Ascending aorta (tissue), 2 donors: ENCODE data around the gene VPS51. TPM values are rescaled to one million over a fixed set of nuclear protein-coding genes. Genes with fewer than 3 reads are reported as not detected.
A peak's percentile ranks its signal among the peaks of the same experiment; 100 is the strongest.

ENCODE experiments used
- DNase-seq, 2 donors: peaks; one replicate each; pipeline ENCODE4 v3.0.0-alpha.2; 2019; ENCODE audit warnings: low spot score in 2 of 2
- H3K27ac ChIP-seq, 2 donors: fragments of 200-600 bp; sonication (generic); one replicate each; pipeline ENCODE4 v1.5.1; 2016 to 2017; ENCODE audit warnings: mild to moderate bottlenecking in 1 of 2
- H3K27me3 ChIP-seq: fragments of 200-600 bp; sonication (generic); one replicate; pipeline ENCODE4 v1.5.1; 2017
- H3K36me3 ChIP-seq, 2 donors: fragments of 200-600 bp; sonication (generic); one replicate each; pipeline ENCODE4 v1.5.1; 2016
- H3K4me1 ChIP-seq, 2 donors: fragments of 200-600 bp; sonication (generic); one replicate each; pipeline ENCODE4 v1.5.1; 2016 to 2017; ENCODE audit warnings: mild to moderate bottlenecking in 1 of 2
- H3K4me3 ChIP-seq, 2 donors: fragments of 200-600 bp; sonication (generic); one replicate each; pipeline ENCODE4 v1.5.1; 2016 to 2017; ENCODE audit warnings: mild to moderate bottlenecking in 1 of 2
- H3K9me3 ChIP-seq, 2 donors: fragments of 200-600 bp; sonication (generic); one replicate each; pipeline ENCODE4 v1.5.1; 2016
- intact Hi-C: fragments of 100-400 bp; cut with DNase I; formaldehyde crosslinking; loops from one replicate; pipeline ENCODE4 v1.15.1; 2023
- total RNA-seq: library from RNA; depleted of rRNA; stranded (reverse); fragments of >200 nt; gene quantifications from one replicate; pipeline ENCODE4 v1.1.0, GENCODE V29; 2016
- TF ChIP-seq, protein P1 (sequence below), 3 experiments: fragments of 200-600 bp in 2 of 3; fragments of 450-650 bp in 1 of 3; sonication (generic) in 2 of 3; IDR thresholded peaks; one replicate each; pipeline ENCODE4 v1.5.1; 2016 to 2019; ENCODE audit warnings: antibody characterized with exemption in 3 of 3, mild to moderate bottlenecking in 1 of 3, moderate library complexity in 1 of 3

VPS51 gene
- total RNA-seq, 1 donor from 2014 or later, result 226 TPM

DNA sequence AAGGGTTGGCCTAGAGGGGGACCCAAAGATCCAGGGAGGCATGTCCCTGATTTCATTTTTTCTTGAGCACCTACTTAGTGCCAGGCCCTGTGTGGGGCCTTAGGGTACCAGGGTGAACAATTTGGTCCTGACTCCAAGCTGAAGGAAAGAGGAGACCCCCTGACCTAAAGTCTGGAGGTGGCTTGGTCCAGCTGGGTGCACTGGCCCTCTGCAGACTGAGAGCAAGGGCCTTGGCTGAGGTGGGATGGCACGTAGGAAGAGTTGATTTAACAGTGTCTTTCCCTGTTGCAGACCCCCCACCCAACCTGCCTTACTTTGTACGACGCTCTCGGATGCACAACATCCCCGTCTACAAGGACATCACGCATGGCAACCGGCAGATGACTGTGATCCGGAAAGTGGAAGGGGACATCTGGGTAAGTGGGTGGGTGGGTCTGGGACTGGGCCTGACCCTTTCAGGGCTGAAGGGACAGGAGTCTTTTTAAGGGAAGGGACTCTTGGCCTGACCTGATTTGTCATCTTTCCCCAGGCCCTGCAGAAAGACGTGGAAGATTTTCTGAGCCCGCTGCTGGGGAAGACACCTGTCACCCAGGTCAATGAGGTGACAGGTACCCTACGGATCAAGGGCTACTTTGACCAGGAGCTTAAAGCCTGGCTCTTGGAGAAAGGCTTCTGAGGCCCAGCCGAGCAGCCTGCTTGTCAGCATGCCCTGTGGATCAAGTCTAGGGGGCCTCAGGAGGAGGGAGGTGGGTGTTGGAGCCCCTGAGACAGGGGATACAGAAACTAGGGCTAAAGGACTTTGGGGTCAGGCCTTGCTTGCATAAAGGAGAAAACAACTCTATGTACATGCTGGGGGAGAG, 29.4 kb downstream of the VPS51 start:
- Histone ChIP-seq H3K27ac (no peak overlapping the region), H3K27me3 (no peaks in the 10 kb centered on the region), H3K4me3 (no peak overlapping the region), H3K36me3 (peaks cover 61 to 68% of the 10 kb centered on the region in 2 donors), H3K9me3 (no peaks in the 10 kb centered on the region), H3K4me1 (peaks cover 15% of the 10 kb centered on the region in 2 donors)
- DNase-seq, result no peak
- intact Hi-C loops, result no loop called here
- TF ChIP-seq, protein P1, sequence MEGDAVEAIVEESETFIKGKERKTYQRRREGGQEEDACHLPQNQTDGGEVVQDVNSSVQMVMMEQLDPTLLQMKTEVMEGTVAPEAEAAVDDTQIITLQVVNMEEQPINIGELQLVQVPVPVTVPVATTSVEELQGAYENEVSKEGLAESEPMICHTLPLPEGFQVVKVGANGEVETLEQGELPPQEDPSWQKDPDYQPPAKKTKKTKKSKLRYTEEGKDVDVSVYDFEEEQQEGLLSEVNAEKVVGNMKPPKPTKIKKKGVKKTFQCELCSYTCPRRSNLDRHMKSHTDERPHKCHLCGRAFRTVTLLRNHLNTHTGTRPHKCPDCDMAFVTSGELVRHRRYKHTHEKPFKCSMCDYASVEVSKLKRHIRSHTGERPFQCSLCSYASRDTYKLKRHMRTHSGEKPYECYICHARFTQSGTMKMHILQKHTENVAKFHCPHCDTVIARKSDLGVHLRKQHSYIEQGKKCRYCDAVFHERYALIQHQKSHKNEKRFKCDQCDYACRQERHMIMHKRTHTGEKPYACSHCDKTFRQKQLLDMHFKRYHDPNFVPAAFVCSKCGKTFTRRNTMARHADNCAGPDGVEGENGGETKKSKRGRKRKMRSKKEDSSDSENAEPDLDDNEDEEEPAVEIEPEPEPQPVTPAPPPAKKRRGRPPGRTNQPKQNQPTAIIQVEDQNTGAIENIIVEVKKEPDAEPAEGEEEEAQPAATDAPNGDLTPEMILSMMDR (IDR thresholded peaks at IDR 0.05), result no peak

DNA sequence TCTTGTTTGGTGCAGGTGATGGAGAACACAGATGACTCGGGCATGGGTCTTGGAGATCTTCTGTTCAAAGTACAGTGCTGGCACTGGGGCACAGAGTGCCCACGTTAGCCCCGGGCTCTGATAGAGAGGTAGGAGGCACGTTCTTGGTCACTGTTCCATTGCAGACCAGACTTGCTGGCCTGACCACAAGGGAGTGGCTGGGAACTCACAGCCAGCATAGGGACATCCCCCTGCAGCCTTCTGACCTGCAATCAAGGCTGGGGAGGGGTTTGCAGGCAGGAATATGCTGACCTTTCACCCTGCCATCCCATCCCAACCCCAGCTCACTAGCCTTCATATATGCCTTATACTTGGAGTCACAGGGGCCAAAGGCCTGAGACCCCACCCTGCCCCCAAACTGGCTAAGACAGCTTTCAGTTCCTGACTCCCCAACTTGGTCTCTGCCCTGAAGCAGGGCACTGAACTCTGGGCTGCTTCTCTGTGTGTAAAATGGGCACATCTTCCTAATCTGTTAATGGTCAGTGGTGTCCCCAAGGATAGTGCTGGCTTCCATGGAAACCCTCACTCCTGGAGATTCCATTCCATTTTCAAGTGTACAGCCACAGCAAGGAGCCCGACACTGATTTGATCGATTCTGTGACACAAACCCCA, 30.7 kb downstream of the VPS51 start:
- TF ChIP-seq, protein P1 (IDR thresholded peaks at IDR 0.05), result no peak
- Histone ChIP-seq H3K36me3 (peaks cover 65 to 73% of the 10 kb centered on the region in 2 donors), H3K27me3 (no peaks in the 10 kb centered on the region), H3K4me1 (peaks cover 5 to 6% of the 10 kb centered on the region in 2 donors), H3K9me3 (no peaks in the 10 kb centered on the region), H3K27ac (no peak overlapping the region), H3K4me3 (no peak overlapping the region)
- no peak for DNase-seq
- intact Hi-C loops, result no loop called here

DNA sequence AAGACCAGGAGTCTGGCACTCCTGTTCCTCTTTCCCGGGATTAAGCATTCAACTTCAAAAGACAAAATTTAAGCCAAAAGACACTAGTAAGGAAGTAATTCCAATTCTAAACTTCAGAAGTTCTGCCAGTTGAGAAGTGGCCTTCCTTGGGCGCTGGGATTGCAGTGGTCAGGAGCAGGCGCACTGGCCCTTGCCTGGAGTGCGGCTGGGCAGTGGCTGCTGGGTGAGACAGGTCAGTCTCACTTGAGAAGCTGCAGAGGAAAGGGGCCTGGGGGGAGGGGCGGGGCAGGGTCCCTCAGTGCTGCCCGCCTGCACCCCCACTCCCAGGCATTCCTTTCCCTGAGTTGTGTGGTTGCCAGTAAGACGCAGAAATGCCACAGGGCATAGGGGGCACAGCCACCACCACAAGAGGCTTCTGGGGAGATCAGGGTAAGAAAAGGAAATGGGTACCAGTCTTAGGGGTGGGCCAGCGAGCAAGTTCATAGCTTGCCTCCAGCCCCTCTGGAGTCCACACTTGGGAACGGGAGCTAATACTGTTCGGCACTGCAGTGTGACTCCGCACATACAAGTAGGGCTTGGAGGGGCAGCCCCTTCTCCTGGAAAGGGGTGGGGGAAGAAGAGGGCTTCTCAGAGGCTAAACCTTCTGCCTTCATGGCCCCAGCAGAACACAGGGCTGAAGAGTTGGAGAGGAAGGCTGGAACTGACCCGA, 31.6 kb downstream of the VPS51 start:
- intact Hi-C loops, result no loop called here
- Histone ChIP-seq H3K27ac (no peak overlapping the region), H3K4me3 (no peak overlapping the region), H3K27me3 (no peaks in the 10 kb centered on the region), H3K4me1 (peaks cover 6 to 9% of the 10 kb centered on the region in 2 donors), H3K36me3 (peaks cover 74 to 82% of the 10 kb centered on the region in 2 donors), H3K9me3 (no peaks in the 10 kb centered on the region)
- no peak for DNase-seq
- TF ChIP-seq, protein P1 (IDR thresholded peaks at IDR 0.05), result no peak

DNA sequence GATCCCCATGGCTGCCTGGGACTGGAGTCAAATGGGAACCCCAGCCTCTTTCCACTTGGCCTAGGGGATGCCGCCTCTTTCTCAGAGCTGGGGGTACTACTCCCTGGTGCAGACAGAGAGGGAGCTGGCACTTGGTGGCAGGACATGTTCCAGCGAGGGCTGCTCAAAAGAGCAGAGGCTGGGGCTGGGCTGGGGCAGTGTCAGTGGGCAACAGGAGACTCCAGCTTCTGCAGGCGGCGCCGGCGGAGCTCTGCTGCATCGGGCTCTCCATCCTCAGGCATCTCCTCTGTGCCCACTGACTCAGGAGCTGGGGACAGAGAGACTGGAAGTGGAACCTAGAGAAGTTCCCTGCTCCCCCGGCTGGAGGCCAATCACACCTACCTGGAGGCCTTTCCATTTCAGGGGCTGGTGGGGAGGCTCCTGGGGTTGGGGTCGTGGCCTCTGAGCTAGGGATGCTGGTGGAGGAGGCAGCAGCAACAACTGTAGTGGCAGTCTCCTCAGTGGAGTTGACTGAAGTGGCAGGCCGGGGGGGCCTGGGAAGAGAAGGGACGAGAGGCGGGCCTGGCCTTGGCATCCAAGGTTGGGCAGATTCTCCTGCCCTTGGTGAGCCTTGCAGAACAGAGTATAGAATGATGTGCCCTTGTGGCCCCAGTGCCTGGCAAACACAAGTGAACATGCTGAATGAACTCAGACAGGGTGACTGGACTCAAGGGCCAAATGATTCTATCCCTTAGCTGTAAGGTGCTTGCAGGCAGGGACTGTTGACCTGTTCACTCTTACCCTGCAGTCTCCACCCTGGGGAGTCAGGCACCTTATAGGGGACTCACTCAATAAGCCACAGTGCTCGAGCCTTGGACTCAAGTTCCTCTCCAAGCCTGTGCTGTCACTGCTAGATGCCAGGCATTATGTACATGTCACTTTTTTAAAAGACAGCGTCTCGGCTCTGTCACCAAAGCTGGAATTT, 32.5 kb downstream of the VPS51 start:
- TF ChIP-seq, protein P1 (IDR thresholded peaks at IDR 0.05), result no peak
- Histone ChIP-seq H3K27me3 (no peaks in the 10 kb centered on the region), H3K36me3 (peaks cover 79 to 87% of the 10 kb centered on the region in 2 donors), H3K4me1 (peaks cover 9 to 12% of the 10 kb centered on the region in 2 donors), H3K9me3 (no peaks in the 10 kb centered on the region), H3K4me3 (no peak overlapping the region), H3K27ac (no peak overlapping the region)
- DNase-seq, result peak in 1 of 2 donors; percentile 61
- intact Hi-C loops, result no loop called here
